Femur (tissue), 1 donor: ENCODE results near the gene ATF1.
"Not testable (repeated sequence)": the region's sequence is repeated elsewhere in the genome, so short reads cannot be mapped to it uniquely, and the experiment has no call there.

Experiments used
- DNase-seq: peaks from one replicate; pipeline ENCODE4 v3.0.0-alpha.2; 2017

The ATF1 gene

GRCh38 chr12:50753232-50753769, 10.6 kb upstream of the ATF1 start:
- DNase-seq, result no peak

- DNase-seq, result no peak
Measured at GRCh38 chr12:50764286-50765094, 589 bp downstream of the ATF1 start.

DNA sequence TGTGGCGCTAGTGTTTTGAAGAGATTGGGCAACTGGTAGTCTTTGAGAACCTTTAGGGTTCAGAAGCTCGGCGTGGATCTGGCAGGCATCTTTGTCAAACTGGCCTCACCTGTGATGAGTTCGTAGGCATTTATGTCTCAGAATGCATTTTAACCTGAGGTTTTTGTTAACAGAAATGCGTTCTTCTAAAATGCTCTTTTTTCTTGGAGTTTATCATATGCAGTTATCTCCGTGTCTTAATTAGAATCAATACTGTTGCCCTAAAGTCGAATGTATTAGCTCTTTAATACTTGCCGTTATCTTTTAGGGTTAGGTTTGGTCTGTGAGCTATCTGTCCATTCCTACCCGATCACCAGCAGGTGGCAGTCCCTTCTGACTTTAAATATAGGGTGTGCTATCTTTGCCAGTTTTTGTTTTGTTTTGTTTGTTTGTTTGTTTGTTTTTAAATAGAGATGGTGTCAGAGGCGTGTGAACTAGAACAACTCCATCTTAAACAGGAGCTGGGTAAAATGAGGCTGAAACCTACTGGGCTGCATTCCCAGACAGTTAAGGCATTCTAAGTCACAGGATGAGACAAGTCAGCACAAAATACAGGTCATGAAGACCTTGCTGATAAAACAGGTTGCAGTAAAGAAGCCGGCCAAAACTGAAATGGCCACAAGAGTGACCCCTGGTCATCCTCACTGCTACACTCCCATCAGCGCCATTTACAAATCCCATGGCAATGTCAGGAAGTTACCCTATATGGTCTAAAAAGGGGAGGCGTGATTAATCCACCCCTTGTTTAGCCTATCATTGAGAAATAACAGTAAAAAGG, 1.4 kb downstream of the ATF1 start:
- DNase-seq, result peak; percentile 36

- no peak for DNase-seq
Measured at GRCh38 chr12:50768391-50768790, 4.5 kb downstream of the ATF1 start.

DNA sequence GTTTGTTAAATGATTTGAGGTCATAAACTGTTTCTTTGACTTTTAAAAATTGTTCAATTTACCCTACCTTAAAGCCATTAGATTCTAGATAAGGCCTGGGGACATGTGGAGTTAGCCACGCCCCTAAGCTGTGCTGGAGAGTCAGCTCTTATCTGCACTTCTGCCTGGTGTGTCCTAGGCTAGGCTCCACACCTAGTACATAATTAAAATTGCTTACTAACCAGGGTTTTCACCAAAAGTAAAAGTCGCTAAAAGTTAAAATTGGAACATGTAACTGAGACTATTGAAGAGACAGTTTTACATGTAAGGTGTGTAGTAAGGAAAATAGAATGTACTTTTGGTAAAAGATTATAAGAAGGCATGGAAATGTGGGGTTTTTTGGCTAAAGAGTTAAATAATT, 4.9 kb downstream of the ATF1 start:
- DNase-seq, result not testable (repeated sequence)

DNA sequence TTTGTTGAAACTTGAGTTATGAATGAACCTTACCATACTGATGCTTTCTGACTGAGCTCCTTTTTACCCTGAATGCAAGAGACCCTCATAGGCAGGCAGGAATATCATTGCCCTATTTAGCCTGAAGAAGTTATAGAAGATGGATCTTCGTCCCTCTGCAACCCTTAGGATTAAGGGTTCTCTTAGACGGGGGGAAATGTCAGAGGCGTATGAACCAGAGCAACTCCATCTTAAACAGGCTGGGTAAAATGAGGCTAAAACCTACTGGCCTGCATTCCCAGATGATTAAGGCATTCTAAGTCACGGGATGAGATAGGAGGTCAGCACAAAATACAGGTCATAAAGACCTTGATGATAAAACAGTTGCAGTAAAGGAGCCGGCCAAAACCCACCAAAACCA, 7.5 kb downstream of the ATF1 start:
- DNase-seq, result no peak

GRCh38 chr12:50772470-50772869, 8.6 kb downstream of the ATF1 start:
- DNase-seq, result no peak

DNA sequence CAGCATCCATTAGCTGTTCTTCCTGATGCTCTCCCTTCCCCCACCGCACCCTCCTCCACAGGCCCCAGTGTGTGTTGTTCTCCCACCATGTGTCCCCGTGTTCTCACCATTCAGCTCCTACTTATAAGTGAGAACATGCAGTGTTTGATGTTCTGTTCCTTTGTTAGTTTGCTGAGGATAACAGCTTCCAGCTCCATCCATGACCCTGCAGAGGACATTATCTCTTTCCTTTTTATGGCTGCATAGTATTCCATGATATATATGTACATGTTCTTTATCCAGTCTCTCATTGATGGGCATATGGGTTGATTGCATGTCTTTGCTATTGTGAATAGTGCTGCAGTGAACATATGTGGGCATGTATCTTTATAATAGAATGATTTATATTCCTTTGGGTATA, 9.0 kb downstream of the ATF1 start:
- no peak for DNase-seq

GRCh38 chr12:50775251-50775650, 11.3 kb downstream of the ATF1 start:
- DNase-seq, result no peak

- DNase-seq, result no peak
Measured at GRCh38 chr12:50776749-50777728, 13.1 kb downstream of the ATF1 start.

DNA sequence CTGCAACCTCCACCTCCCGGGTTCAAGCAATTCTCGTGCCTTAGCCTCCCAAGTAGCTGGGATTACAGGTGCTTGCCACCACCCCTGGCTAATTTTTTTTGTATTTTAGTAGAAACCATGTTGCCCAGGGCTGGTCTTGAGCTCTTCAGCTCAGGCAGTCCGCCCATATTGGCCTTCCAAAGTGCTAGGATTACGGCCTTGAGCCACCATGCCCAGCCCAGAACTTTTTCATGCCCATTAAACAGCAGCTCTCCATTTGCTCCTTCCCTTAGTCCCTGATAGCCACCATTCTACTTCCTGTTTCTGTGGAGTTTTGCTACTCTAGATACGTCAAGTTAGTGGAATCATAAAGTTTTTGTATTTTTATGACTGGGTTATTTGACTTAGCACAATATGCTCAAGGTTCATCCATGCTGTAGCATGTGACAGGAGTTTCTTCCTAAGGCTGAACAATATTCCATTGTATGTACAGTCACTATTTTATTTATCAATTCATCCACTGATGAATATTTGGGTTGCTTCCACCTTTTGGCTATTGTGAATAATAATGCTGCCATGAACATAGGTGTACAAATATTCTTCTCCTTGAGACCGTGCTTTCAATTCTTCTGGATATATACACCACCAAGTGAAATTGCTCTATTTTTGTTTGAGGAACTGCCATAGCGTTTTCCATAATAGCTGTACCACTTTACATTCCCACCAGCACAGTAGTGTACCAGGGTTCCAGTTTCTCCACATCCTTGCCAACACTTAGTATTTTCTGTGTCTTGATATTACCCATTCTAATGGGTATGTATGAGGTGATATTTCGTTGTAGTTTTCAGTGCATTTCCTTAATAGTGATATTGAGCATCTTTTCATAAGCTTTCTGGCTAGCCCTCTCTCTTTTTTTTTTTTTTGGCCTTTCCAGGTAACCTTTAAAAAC, 15.0 kb downstream of the ATF1 start:
- DNase-seq, result no peak

DNA sequence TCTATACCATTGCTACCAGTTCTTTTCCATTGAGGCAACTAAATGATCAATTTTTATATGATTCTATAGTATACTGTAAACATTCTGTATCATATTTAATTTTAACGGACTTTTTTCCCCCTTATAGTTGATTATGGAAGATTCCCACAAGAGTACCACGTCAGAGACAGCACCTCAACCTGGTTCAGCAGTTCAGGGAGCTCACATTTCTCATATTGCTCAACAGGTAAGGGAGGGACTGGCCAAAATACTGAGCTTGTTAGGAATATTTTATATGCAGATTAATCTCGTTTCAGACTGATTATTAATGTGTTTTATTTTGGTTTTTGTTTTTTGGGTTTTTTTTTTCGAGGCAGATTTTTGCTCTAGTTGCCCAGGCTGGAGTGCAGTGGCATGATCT, 16.1 kb downstream of the ATF1 start:
- DNase-seq, result no peak

GRCh38 chr12:50784501-50784900, 20.6 kb downstream of the ATF1 start:
- DNase-seq, result no peak

DNA sequence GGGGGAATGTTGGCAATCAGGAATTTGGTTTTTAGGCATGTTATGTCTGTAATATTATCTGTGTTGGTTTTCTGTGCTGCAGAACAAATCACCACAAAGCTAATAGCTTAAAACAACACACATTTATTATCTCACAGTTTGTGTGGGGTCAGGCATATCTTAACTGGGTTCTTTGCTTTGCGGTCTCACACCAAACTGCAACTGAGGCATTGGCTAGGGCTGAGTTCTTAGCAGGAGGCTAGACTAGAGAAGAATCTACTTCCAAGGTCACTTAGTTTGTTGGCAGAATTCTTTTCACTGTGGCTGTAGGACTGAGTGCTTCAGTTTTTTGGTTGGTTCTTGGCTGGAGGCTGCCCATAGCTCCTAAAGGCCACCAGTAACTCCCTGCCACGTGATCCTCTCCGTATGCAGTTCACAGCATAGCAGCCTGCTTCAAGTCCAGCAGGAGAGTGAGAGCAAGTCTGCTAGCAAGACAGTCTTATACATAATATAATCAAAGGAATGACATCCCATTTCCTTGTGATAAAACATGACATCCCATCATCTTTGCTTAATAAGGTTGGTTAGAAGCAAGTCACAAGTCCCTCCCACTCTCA, 21.6 kb downstream of the ATF1 start:
- DNase-seq, result no peak

DNA sequence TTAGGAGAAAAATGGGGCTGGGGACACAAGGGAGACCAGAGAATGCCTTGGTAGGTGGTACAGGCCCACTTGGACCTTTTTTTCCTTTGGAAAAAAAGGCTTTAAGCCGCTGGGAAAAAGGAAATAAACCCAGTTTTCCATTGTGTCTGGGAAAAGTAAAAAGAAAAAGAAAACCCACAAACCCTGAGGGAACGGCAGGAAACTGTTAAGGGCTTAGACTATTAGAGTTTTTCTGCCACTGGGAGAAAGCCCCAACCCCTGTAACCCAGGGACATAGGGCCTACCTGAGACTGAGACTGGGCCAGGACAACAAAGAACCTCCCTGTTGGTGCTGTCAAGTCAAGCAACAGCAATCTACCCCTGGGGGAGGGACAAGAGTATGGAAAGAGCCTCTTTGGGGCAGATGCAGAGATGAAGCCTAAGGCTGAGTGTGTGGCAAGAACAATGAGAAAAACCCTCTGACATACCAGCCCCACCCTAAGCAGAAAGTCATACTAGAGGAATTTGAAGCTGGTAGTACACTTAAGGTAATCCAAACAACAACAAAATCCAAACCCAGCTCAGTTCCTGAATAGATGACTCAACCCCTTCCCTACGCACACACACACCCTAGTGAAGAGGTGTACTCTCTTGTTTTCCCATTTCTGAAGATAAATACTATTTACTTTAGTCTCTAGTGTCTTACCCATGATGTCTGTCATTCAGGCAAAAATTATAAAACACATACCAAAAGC, 22.8 kb downstream of the ATF1 start:
- DNase-seq, result no peak

DNA sequence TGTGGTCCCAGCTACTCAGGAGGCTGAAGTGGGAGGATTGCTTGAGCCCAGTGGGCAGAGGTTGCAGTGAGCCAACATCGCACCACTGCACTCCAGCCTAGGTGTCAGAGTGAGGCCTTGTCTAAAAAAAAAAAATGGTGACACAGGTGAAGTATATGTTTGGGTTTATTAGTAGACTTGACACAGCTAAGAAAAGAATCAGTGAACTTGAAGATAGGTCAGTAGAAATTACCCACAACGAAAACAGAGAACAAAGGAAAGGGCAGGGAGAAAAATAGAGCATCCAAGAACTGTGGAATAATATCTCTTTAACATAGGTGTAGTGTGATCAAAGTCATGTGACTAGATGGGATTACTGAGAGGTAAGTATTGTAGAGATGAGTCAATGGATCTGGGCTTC, 23.7 kb downstream of the ATF1 start:
- DNase-seq, result no peak

DNA sequence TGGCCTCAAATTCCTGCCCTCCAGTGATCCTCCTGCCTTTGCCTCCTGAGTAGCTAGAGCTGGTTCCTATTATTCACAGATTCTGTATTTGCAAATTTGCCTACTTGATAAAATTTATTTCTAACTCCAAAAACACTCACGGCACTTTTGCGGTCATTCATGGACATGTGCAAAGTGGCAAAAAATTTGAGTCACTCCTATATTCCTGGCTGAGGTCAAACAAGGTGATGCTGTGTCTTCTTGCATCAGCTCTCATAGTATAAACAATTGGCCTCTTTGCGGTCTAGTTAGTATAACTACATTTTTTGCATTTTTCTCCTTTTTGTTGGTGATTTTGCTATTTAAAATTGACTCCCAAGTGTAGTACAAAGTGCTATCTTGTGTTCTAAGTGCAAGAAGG, 24.7 kb downstream of the ATF1 start:
- DNase-seq, result no peak

- DNase-seq, result no peak
Measured at GRCh38 chr12:50790081-50790480, 26.2 kb downstream of the ATF1 start.

GRCh38 chr12:50799908-50800307, 36.0 kb downstream of the ATF1 start:
- DNase-seq, result no peak

- no peak for DNase-seq
Measured at GRCh38 chr12:50803230-50803875, 39.5 kb downstream of the ATF1 start.
